OCI-LY7 (cell line): ENCODE results near the gene SUV39H2. TPM values are rescaled to one million over a fixed set of nuclear protein-coding genes. Genes with fewer than 3 reads are reported as not detected.

ENCODE experiments used
- BruUV-seq: library from RNA; stranded (reverse); fragments of 400-500 nt; replicated peaks from 2 replicates; lab custom pipeline; 2021; lab: Mats Ljungman, UMichigan
- CTCF ChIA-PET: fragments of 300-600 bp; sonication (Branson Sonifier 250); formaldehyde crosslinking; loops from one replicate; lab custom pipeline; 2022; ENCODE audit warnings: antibody characterized with exemption; ENCODE audit not compliant: unreplicated experiment; lab: Charles Lee
- POLR2A ChIA-PET: fragments of 300-600 bp; sonication (Branson Sonifier 250); formaldehyde crosslinking; loops from one replicate; lab custom pipeline; 2022; ENCODE audit warnings: antibody characterized with exemption; lab: Charles Lee
- DNase-seq: peaks from one replicate; pipeline ENCODE4 v3.0.0-alpha.2; 2015; ENCODE audit warnings: low spot score
- H2AFZ ChIP-seq: fragments of 200-600 bp; sonication (generic), shearing (Covaris generic); 2 replicates; pipeline ENCODE4 v1.6.1; 2014; ENCODE audit warnings: mild to moderate bottlenecking, antibody characterized with exemption, low read length, moderate library complexity
- H3K27ac ChIP-seq: fragments of 200-600 bp; sonication (generic); 2 replicates; pipeline ENCODE4 v1.5.1; 2014; ENCODE audit warnings: mixed run types, low read depth, mild to moderate bottlenecking, moderate library complexity, low read length, inconsistent platforms; ENCODE audit not compliant: poor library complexity, severe bottlenecking
- H3K36me3 ChIP-seq: fragments of 200-600 bp; sonication (generic); 2 replicates; pipeline ENCODE4 v1.6.1; 2014; ENCODE audit warnings: mild to moderate bottlenecking, antibody characterized with exemption, low read length, moderate library complexity, mixed read lengths; ENCODE audit not compliant: insufficient read depth
- H3K4me1 ChIP-seq: fragments of 200-600 bp; sonication (generic); 2 replicates; pipeline ENCODE4 v1.5.1; 2014; ENCODE audit warnings: mild to moderate bottlenecking, low read length; ENCODE audit not compliant: insufficient read depth, poor library complexity, severe bottlenecking
- H3K4me2 ChIP-seq: fragments of 200-600 bp; sonication (generic); 2 replicates; pipeline ENCODE4 v1.6.1; 2014; ENCODE audit warnings: mild to moderate bottlenecking, low read length
- H3K4me3 ChIP-seq: fragments of 200-600 bp; sonication (generic); 2 replicates; pipeline ENCODE4 v1.5.1; 2014; ENCODE audit warnings: mild to moderate bottlenecking, low read depth, low read length; ENCODE audit not compliant: poor library complexity, severe bottlenecking
- H3K79me2 ChIP-seq: fragments of 200-600 bp; sonication (generic); 2 replicates; pipeline ENCODE4 v1.6.1; 2016; ENCODE audit warnings: low read depth, mild to moderate bottlenecking, low read length, moderate library complexity, mixed read lengths; ENCODE audit not compliant: insufficient read depth
- H3K9me2 ChIP-seq: fragments of 200-600 bp; sonication (generic); 2 replicates; pipeline ENCODE4 v1.6.1; 2016; ENCODE audit warnings: mild to moderate bottlenecking, low read length, mixed read lengths; ENCODE audit not compliant: insufficient read depth
- H3K9me3 ChIP-seq: fragments of 200-600 bp; sonication (generic); 2 replicates; pipeline ENCODE4 v1.6.1; 2014; ENCODE audit warnings: mild to moderate bottlenecking, mixed run types, low read length, mixed read lengths
- H4K20me1 ChIP-seq: fragments of 200-600 bp; sonication (generic); 2 replicates; pipeline ENCODE4 v1.6.1; 2014; ENCODE audit warnings: mild to moderate bottlenecking, antibody characterized with exemption, low read length, moderate library complexity, mixed read lengths; ENCODE audit not compliant: insufficient read depth
- CTCF ChIP-seq: fragments of 200-600 bp; sonication (generic); conservative IDR thresholded peaks from 2 replicates; pipeline ENCODE4 v1.5.1; 2014; ENCODE audit warnings: mild to moderate bottlenecking, antibody characterized with exemption, low read length, moderate library complexity, mixed read lengths
- EZH2phosphoT487 ChIP-seq: fragments of 200-600 bp; sonication (generic); IDR thresholded peaks from 2 replicates; pipeline ENCODE4 v1.6.1; 2018; ENCODE audit warnings: low read depth, borderline replicate concordance, mild to moderate bottlenecking, mixed run types, antibody characterized with exemption, low read length, moderate library complexity, mixed read lengths
- intact Hi-C: fragments of 100-400 bp; cut with micrococcal nuclease; formaldehyde crosslinking; loops from one replicate; pipeline ENCODE4 v1.10.0; 2022; ENCODE audit not compliant: unreplicated experiment
- total RNA-seq, 2 experiments: library from RNA; depleted of rRNA in 1 of 2; stranded (reverse); fragments of >200 nt in 1 of 2; shearing (Covaris generic) in 1 of 2; gene quantifications; 2 replicates each; pipeline ENCODE4 v1.2.3, GENCODE V29; 2014 to 2022

The SUV39H2 gene
- total RNA-seq, 2 experiments from 2014 or later, result 31.5 to 58.0 TPM

- DNase-seq, result no peak
- Histone ChIP-seq H3K79me2 (peaks cover 74% of the 10 kb centered on the region), H2AFZ (no peak overlapping the region), H3K4me3 (no peak overlapping the region), H3K4me1 (peaks cover 26% of the 10 kb centered on the region), H3K36me3 (peaks cover 97% of the 10 kb centered on the region), H3K4me2 (no peak overlapping the region), H3K9me3 (no peaks in the 10 kb centered on the region), H3K9me2 (no peaks in the 10 kb centered on the region), H4K20me1 (peaks cover 18% of the 10 kb centered on the region), H3K27ac (no peak overlapping the region)
- BruUV-seq, result no TSS peak
- no peak for TF ChIP-seq CTCF
- no peak for TF ChIP-seq EZH2phosphoT487
- intact Hi-C loops, result no loop called here
- CTCF ChIA-PET, result no interaction called here
- POLR2A ChIA-PET, result no interaction called here
Measured at GRCh38 chr10:14947268-14947667, 68.6 kb downstream of the SUV39H2 start.

DNA sequence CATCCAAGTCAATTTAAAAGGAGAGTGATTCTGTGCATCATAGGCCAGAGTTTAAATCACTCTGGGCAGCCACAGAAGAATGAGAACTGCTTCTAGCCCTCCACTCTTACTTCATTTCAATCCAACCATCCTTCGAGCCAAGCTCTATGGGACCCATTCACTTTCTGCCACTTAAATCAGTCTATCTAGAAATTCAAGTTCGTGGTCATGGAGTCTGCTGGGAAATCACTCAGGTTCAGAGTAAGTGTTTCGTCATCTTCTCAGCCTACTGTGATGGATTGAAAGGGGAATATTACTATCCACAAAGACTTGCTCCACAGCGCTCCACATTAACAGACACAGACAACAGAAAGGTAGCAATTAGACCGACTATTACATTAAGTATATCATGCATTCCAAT, 70.6 kb downstream of the SUV39H2 start:
- Histone ChIP-seq H2AFZ (no peak overlapping the region), H3K79me2 (peaks cover 86% of the 10 kb centered on the region), H3K4me2 (no peak overlapping the region), H3K4me1 (peaks cover 25% of the 10 kb centered on the region), H3K27ac (no peak overlapping the region), H3K4me3 (no peak overlapping the region), H4K20me1 (peaks cover 18% of the 10 kb centered on the region), H3K9me3 (no peaks in the 10 kb centered on the region), H3K9me2 (no peaks in the 10 kb centered on the region), H3K36me3 (peaks cover 83% of the 10 kb centered on the region)
- intact Hi-C loops, result no loop called here
- DNase-seq, result no peak
- ChIA-PET CTCF (no interaction called here), POLR2A (interaction anchor here (0.6 to 1.7 kb wide), 3 partner anchors 9 to 56 kb away, joined by 3 to 7 read pairs (median 4); partner anchors contain the start of gene MEIG1)
- BruUV-seq, result no TSS peak
- no peak for TF ChIP-seq CTCF
- TF ChIP-seq EZH2phosphoT487, result no peak

DNA sequence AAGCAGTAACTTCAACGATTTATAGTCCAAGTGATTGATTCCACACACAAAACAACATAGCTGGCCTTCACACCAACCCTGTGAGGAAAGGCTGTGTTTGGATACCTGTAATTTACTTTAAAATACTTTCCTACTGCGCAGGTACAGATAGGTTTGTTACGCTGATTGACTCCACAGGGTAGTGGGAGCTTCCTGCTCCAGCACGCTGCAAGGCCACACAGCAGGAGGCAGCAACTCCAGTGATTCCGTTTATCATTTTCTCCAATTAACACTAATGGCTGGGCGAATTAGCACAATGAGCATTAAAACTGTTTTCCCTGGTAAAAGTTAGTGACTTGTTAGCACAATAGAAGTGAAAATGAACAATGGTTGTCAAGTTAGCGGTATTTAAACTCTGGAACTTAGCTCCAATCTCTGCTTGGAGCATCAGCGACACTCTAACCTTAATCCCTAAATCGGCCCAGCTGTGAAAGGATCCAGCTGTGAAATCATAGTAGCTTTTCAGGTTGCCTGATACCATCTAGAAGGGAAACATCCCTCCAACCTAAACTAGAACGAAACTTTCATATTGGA, 74.3 kb downstream of the SUV39H2 start:
- ChIA-PET CTCF (interaction anchor here (1.0 to 1.8 kb wide), 2 partner anchors 19 to 74 kb away, joined by 3 to 6 read pairs; partner anchors contain the start of gene SUV39H2), POLR2A (interaction anchor here (0.7 to 1.6 kb wide), 7 partner anchors 11 to 335 kb away, joined by 3 to 12 read pairs (median 5); partner anchors contain the start of genes CDNF, HSPA14, MSANTD7 and SUV39H2)
- no peaks in the 10 kb centered on the region for H3K9me3 ChIP-seq
- peak overlapping the region; percentile 83 for H3K4me3 ChIP-seq
- TF ChIP-seq CTCF, result 0 out of 2 replicates have a peak, but pooled peaks have one; percentile 40
- TF ChIP-seq EZH2phosphoT487, result no peak
- peaks cover 55% of the 10 kb centered on the region for H3K79me2 ChIP-seq
- peak overlapping the region; percentile 97 for H3K4me2 ChIP-seq
- H3K9me2 ChIP-seq, result no peaks in the 10 kb centered on the region
- BruUV-seq, result TSS peak; percentile 63
- peak; percentile 53 for DNase-seq
- H2AFZ ChIP-seq, result no peak overlapping the region
- H3K36me3 ChIP-seq, result peaks cover 46% of the 10 kb centered on the region
- peaks cover 52% of the 10 kb centered on the region for H3K4me1 ChIP-seq
- intact Hi-C loops, result loop anchor here (5.0 to 10.0 kb wide), 4 partner anchors 144 to 1608 kb away; partner anchors contain the start of genes RPP38 and SEPHS1
- H3K27ac ChIP-seq, result peak overlapping the region; percentile 96
- peaks cover 18% of the 10 kb centered on the region for H4K20me1 ChIP-seq
